GM12891 (cell line): Measurements from ENCODE around the gene SCARB2.

Experiments used
- PAX5 ChIP-seq: IDR thresholded peaks from 2 replicates; pipeline ENCODE4 v1.6.1; 2011; ENCODE audit warnings: low read length, moderate library complexity, mild to moderate bottlenecking; ENCODE audit not compliant: insufficient read depth, severe bottlenecking
- POLR2A ChIP-seq: IDR thresholded peaks from 2 replicates; pipeline ENCODE4 v1.6.1; 2011; ENCODE audit warnings: low read depth, low read length, control low read depth
- POLR2AphosphoS5 ChIP-seq: IDR thresholded peaks from 2 replicates; pipeline ENCODE4 v1.6.1; 2011; ENCODE audit warnings: low read depth, low read length, control low read depth
- POU2F2 ChIP-seq: IDR thresholded peaks from 2 replicates; pipeline ENCODE4 v1.6.1; 2011; ENCODE audit warnings: low read depth, mild to moderate bottlenecking, control low read depth, low read length, moderate library complexity
- TAF1 ChIP-seq: IDR thresholded peaks from 2 replicates; pipeline ENCODE4 v1.6.1; 2011; ENCODE audit warnings: low read depth, low read length, control low read depth

GRCh38 chr4:76177709-76178108, 35.9 kb downstream of the SCARB2 start:
- TF ChIP-seq TAF1 (no peak), PAX5 (no peak), POLR2AphosphoS5 (no peak), POLR2A (no peak), POU2F2 (no peak)
